GM12864 (cell line): Measurements from ENCODE around the gene ERICH3.

Source experiments
- DNase-seq: peaks from one replicate; pipeline ENCODE4 v3.0.0-alpha.2; 2011; ENCODE audit warnings: low read depth
- H3K4me3 ChIP-seq: 2 replicates; pipeline ENCODE4 v1.5.1; 2011; ENCODE audit warnings: mild to moderate bottlenecking, low read depth, low read length, control low read depth
- TF ChIP-seq, protein P1 (sequence below): IDR thresholded peaks from 2 replicates; pipeline ENCODE4 v1.5.1; 2011; ENCODE audit warnings: low read depth, mild to moderate bottlenecking, moderate library complexity, low read length, control low read depth, inconsistent platforms; ENCODE audit errors: missing control alignments

The ERICH3 gene

DNA sequence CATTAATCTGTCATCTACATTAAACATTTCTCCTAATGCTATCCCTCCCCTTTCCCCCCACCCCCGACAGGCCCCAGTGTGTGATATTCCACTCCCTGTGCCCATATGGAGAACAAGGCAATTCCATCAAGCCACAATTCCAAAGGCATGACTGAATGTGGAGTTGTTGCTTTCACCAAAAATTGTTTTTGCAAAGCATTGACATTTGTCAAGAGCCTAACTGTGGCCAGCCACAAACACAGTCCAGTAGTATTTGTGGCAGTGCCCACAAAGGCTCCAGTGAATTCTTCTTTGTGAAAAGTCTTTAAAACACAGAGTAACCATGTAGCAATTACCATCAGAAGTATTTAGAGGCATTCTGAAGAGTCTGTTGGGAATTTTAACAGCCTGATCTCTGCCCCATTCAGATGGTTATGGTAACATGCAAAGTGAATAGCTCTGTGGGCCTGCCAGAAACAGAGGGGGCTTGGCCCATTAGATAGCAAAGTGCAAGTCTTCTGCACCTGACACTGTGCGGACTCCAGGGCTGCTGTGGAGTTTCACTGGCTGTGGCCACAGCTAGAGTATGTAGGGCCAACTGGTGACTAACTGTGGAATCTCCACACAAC is 149.6 kb downstream of the ERICH3 start:
- no peak overlapping the region for H3K4me3 ChIP-seq
- TF ChIP-seq, protein P1, sequence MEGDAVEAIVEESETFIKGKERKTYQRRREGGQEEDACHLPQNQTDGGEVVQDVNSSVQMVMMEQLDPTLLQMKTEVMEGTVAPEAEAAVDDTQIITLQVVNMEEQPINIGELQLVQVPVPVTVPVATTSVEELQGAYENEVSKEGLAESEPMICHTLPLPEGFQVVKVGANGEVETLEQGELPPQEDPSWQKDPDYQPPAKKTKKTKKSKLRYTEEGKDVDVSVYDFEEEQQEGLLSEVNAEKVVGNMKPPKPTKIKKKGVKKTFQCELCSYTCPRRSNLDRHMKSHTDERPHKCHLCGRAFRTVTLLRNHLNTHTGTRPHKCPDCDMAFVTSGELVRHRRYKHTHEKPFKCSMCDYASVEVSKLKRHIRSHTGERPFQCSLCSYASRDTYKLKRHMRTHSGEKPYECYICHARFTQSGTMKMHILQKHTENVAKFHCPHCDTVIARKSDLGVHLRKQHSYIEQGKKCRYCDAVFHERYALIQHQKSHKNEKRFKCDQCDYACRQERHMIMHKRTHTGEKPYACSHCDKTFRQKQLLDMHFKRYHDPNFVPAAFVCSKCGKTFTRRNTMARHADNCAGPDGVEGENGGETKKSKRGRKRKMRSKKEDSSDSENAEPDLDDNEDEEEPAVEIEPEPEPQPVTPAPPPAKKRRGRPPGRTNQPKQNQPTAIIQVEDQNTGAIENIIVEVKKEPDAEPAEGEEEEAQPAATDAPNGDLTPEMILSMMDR = no peak
- no peak for DNase-seq

DNA sequence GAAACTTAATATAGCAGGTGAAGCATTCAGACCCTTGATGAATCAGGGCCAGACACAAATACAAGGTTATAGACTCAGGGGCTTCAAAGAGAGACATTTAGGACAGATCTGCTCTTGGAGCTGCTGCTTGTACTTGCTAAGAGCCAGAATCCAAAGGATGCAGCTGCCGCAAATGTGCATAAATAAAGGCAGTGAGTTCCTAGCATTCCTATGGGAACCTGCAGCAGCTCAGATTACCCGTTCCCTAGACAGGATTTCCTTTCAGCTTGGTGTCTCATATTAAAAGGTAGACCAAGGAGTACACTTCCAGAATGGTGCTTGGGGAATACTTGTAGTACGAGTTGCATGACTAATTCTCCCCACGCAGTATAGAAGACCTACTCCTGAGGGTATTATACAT is 151.4 kb downstream of the ERICH3 start:
- H3K4me3 ChIP-seq = no peak overlapping the region
- TF ChIP-seq, protein P1 = no peak
- no peak for DNase-seq
